LoVo (cell line): Measurements from ENCODE around the gene RPS4Y2.

Experiments
- DNase-seq: peaks from one replicate; pipeline ENCODE4 v3.0.0-alpha.2; 2016; ENCODE audit warnings: low spot score

The RPS4Y2 gene

DNA sequence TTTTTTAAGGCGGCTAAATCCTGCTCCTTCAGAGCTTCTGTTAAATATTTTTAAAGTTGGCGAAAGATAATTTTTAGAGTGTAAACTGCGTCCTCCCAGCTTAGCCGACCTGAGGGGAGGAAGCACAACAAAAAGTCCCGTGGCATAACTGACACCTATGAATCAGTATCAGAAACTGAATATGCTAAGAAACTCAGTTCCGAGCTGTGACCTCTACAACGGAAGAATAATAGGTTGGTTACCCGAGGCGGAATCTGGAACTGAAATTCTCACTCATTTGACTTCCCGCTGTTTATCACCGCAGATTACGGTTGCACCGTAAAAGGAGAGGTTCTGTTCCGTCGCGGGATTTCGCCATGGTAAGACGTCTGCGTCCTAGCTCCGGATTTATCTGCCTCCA, at the start of gene RPS4Y2:
RPS4Y2 (plus strand) TSS at position 301 of the 400 bp plus-strand sequence; CDS start at position 357, 56 bp downstream.
- no peak for DNase-seq

DNA sequence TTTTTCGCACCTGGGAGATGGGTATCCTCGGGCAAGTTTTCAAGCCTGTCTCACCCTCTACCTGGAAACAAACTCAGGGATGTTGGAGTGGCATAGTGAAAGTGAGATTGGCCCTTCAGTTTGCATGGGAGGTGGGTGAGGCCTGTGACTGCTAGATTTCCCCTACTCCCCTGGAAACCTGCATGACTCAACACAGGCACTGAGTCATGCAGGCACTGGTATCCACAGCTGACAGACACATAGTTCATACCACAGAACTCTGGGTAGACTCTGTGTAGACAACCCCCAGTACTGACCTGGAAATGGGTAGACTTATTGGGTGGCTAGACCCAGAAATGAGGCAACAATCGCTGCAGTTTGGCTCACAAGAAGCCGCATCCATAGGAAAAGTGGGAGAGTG, 41.5 kb upstream of the RPS4Y2 start:
- DNase-seq, result peak; percentile 16

DNA sequence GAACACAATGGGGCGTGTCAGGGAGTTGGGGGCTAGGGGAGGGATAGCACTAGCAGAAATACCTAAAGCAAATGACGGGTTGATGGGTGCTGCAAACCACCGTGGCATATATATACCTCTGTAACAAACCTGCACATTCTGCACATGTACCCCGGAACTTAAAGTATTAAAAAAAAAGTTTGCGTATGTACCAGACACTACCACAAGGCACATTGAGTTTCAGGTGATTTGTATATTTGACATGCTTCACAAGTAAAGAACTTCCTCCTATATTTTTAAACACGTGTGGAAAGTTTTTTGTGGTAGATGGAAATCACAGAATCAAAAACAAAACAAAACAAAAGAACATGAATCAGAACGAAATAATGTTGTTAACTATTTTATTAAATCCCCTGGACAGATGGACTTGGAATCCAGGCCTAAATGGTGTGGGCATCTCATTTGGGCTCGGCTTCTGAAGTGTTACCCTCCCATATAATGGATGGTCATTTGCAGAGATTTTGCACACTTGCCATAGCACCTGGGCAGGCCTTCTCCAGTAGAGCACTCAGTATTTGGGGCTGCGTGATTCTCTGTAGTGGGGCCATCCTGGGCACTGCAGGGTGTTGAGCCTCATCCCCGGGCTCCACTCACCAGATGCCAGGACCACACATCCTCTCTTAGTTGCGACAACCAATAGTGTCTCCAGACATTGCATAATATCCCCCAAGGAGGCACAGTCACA, 29.6 kb upstream of the RPS4Y2 start:
- DNase-seq, result no peak

DNA sequence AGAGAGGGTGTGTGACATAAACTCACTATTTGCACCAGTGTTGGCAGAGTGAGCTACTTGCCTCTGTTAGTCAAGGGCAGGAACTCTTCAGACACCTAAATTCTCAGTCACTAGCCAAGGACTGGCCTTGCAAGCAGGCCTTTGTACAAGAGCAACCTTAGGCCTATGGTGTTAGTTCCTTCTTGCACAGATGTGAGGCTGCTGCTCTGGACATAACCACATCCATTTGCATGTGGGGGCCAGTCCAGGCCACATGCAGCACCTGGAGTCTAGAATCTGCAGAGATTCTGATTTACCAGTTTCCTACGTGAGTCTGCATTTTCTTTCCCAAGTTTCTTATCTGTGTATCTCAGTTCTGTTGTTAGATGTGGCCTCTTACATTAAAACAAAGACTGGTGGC, 20.7 kb upstream of the RPS4Y2 start:
- DNase-seq, result no peak

DNA sequence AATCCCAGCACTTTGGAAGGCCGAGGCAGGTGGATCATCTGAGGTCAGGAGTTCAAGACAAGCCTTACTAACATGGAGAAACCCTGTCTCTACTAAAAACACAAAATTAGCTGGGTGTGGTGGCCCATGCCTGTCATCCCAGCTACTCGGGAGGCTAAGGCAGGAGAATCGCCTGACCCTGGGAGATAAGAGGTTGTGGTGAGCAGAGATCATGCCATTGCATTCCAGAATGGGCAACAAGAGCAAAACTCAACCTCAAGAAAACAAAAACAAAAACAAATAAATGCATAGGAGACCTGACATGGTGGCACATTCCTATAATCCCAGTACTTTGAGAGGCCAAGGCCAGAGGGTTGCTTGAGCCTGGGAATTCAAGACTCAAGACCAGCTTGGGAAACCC, 16.1 kb upstream of the RPS4Y2 start:
- no peak for DNase-seq

DNA sequence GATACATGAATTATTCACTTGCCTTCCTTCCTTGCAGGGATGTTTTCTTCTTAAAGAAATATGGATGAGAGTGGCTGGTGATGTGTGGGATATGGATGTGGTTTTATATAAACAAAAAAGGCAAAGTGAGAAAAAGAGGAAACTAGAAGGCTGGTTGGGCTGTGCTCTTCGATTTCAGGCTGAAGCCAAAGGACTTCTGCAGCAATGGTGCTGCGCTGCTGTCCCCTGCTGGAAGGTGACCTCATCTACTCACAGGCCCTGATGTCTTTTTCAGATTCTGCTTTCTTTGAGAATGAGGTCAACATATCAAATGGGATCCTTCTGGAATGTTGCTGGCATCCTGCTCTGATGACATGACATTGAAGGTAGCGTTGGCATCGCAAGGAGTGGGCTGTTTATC, 15.3 kb upstream of the RPS4Y2 start:
- DNase-seq, result no peak

DNA sequence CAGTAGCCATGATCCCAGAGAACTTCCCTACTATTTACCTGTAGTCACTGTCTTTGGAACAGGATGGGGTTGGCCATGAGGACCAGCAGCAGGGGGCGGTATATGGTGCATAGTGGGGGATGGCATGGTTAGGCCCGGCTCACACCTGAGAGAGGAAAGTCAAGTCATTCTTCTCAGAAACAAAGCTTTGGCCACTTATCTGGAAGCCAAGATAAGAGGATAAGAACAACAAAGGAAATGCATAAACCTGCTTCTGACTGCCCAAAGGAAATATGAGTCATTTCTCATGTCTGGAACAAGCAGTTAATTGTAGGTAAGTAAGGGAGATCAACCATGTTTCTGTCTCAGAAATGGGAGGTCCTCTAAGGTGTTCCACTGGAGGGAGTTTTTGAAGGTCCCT, 10.8 kb upstream of the RPS4Y2 start:
- DNase-seq, result peak; percentile 1

DNA sequence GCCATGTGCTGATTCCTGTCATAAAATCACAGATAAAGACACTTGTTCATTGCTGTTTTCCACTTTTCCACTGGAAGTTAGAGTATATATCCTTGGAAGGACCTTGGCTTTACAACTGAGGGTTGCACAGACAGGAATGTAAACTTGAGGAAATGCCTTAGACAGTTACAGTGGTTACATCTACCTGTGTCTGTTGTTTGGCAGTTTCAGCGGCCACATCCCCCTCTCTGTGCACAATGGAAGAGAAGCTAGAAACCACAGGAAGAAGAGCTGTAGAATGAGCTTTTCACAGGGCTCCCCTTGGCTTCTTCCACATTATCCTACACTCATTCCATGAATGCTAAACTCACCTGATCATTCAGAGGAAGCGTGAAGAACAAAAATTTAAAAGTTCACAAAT, 9.0 kb upstream of the RPS4Y2 start:
- no peak for DNase-seq

DNA sequence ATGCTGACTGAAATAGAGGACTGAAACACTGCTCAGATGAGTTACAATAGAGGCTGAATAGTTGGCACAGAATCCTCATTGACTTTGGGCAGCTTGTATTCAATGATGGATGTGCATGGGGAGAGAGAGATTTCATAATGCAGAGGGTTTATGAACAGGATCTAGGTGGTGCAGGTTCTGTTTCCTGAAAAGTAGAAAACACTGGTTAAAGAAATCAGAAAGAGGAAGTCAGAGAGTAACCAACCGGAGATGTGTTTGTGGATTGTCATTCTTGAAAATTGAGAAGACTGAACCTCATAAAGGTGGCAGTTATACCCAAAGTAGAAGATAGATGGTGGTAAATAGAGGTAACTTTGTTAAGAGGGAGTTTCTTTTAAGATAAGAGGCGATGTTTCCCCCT, 8.0 kb downstream of the RPS4Y2 start:
- DNase-seq, result no peak

DNA sequence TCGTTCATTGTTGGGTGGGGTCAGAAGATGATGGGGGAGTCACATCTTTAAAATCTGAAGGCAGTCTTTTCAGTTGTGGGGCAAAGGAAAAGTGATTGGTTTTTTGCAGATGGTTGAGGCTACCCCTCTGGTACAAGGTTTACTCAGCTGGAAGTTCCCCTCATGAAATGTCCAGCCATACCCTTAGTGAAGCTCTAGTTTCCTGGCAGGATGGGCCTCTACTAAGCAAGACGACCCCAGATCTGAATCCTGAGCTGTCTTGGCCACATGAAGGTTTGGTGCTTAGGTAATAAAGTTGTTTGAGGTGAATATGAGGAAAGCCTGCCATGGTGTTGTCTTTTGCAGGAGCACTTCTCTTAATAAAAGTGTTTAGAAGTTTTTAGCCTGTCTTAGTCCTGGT, 9.2 kb downstream of the RPS4Y2 start:
- DNase-seq, result no peak

DNA sequence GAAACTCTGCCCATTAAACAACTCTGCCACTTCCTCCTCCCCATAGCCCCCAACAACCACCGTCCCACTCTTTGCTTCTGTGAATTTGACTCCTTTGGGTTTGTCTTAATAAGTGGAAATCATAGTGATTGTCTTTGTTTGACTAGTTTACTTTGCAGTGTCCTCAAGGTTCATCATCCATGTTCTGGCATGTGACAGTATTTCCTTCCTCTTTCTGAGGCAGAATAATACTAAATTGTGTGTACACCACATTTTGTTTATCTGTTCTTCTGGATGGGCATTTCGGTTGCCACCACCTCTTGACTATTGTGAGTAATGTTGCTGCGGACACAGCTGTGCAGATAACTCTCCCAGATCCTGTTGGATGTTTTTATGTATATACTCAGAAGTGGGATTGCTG, 14.8 kb downstream of the RPS4Y2 start:
- DNase-seq, result no peak

DNA sequence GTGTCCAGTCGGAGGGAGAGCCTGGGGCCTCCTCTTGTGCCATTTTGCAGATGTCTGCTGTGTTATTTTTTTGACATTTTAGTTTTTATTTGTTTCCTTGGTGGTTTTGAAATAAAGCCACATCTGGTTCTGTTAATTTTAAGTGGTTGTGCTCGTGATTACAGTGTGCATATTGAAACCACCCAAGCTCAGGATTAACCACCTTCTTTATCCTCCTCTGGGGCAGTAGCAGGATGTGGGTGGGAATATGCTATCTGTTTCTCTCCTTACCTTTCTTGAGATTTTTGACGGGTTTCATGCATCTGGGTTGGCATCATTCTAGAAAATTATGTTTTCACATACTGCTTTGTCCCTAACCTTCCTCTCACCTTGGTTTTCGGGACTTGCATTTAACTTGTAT, 20.2 kb downstream of the RPS4Y2 start:
- DNase-seq, result no peak

DNA sequence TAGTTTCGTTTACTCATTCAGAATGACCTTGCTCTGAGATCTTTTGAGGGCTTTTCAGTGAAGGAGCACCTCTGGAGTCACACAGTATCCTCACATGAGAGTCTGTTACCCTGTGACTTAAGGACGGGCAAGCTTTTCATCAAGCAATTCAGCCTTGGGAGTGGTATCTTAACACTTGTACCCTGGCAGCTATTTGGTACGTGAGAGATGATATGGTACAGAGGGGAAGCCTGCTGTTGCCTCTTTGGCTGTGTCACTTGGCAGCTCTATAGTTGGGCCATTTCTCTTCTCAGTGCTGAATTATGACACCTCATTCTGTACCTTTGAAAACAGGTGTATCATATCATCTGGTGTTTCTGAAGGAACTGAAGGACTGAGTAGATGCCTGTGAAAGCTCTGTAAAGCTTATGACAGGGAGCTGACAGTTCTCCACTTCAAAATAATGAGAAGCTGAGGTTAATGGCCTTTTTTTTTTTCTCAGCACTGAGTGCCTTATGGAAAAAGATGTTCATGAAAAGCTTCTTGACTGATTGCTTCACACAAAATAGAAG, 24.3 kb downstream of the RPS4Y2 start:
- no peak for DNase-seq

DNA sequence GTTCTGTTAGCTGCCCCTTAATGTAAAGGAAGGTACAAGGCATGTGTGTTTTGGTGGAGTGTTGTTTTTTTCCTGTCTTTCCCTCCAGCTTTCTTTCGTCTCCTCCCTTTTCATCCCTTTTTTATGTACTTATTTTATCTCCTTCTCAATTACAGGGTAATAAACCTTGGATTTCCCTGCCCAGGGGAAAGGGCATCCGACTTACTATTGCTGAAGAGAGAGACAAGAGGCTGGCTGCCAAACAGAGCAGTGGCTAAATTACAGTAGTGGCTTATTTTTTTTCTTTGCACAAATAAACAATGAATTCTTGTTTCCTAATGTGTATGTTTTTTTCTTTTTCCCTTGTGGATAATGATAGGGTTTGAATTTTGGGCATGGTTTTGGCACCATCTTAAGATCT, 24.9 kb downstream of the RPS4Y2 start:
- no peak for DNase-seq

DNA sequence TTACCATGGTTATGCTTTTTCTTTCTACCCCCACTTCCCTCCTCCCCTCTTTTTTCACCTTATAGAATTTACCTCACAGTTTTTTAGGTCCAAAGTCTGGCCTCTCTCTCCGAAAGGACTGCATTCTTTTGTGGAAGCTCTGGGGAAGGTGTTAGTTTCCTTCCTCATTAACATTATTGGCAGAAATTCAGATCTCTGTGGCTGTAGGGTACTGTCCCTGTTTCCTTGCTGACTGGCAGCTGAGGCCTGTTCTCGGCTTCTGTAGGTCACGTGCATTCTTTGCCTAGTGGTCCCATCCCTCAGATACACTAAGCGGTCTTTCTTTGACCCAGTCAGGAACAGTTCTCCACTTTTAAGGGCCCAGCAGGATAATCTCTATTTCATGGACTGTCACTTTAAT, 25.5 kb downstream of the RPS4Y2 start:
- no peak for DNase-seq

DNA sequence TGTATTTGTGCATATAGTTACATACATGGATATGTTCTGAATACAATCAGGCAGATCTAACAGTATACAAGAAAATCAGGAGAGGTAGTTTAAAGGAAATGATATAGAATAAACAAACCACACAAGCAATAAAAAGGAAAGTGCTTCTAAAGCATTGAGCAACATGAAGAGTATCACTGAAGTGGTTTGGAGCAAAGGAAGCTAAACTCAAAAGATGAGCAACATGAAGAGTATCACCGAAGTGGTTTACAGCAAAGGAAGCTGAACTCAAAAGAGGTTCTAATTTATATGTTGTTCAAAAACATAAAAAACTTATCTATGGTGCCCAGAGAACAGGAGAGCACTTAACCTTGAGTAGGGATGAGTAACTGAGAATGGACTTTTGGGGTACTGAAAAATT, 29.1 kb downstream of the RPS4Y2 start:
- DNase-seq, result no peak

DNA sequence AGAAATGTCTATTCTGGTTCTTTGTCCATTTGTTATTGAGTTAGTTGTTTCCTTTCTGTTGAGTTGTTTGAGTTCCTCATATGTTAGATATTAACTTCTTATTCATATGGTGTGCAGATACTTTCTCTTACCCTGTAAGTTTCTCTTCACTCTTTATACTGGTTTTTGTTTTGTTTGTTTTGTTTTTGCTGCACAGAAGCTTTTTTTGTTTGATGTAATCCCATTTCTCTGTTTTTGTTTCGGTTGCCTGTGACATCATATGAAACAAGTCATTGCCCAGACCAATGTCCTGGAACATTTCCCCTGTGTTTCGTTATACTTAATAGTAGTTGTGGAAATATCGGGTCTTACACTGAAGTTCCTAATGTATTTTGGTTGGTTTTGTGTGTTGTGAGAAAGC, 31.2 kb downstream of the RPS4Y2 start:
- no peak for DNase-seq

DNA sequence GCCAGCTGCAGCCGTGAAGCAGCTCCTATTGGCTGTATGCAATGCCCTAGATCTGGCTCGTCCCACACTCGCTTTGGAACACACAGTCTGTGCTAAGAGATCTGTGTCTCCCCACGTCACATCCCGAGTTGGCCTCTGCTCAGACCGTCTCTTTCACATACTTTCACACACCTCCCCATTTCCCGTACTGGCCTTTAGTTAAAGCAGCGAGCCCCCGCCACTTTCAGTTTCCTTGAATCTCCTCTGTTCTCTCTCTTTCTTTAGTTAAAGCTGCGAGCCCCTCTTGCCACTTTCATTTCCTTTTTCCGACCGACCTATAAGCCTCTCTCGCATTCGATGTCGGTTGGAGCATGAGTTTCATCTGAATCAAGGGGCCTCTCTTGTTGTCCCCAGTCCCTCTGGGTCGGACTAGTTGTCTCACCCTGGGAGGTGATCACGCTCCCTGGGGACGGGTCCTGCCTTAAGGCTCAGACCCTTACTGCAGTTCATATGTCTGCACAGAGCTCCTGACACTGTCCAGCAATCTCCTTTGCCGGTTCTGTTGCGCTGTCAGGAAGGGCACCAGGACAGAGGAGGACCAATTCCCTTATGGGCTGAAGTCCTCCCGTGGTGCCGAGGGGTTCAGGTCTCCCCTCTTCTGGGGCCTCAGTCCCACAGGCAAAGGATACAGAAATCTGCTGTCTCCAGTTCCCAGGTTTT, 42.6 kb downstream of the RPS4Y2 start:
- DNase-seq, result no peak

DNA sequence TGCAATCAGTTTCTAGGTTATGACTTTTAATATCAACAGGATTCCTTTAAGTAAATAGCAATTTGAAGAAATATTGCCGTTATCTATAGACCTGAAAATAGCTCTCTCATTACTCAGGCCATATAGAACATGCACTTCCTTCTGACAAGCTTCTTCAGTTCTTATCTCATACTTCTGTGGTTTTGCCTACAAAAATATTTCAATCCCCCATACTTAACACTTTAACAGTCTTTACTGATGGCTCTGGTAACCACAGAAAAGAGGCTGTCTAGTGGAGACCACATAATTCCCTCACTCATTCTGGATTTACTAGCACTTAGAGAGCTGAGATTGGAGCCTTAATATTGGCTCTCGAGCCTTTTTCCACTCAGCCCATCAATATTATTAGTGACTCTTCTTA, 46.8 kb downstream of the RPS4Y2 start:
- DNase-seq, result peak; percentile 0

DNA sequence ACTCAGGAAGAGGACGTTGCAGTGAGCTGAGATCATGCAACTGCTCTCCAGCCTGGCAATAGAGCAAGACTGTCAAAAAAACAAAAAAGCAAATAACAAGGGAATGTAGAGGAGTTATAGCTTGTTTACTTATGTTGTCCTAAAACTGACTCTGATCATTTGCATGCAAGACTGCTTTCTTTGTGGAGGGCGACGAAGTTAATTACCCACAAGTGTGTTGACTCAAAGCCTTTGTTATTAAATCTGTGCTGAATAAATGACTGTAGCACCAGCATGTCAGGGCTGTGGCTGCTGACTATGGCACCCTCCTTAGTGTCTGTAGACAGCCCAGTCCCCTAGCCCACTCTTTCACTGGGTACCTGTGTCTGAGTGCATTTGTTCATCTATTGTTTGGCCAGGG, 50.3 kb downstream of the RPS4Y2 start:
- no peak for DNase-seq

DNA sequence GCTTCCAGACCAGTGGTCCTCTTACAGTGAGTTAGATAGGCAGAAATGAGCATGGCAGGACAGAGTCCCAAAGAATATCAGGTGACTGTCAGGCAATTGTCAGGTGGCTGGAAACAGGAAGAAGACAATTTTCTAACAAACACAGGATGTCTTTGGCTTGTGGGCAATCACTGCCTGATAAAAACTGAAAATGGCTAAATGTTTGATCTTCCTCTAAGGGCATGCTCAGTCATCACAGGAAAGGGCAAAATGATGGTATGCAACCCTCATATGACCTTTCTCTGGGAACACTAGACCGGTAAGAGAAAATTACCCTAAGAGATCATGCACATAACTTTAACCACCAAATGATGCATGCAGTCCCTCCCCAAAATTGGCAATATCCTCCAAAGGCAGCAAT, 57.6 kb downstream of the RPS4Y2 start:
- DNase-seq, result no peak

DNA sequence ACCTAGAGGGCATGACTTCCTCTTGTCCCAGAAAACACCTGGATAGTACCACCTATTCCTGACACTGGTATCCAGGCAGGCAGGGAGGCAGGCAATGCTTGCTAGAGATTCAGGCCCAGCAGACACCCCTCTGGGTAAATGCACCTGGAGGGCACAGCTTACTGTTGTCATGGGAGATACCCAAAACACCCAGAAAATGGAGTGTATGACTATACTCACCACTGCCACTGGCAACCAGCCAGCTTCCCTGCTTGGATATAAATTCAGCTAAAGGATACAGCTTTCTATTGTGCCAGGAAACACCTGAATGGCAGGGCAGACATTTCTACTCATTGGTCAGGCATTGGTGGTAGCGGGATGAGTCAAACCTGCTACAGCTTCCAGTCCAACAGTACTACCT, 58.9 kb downstream of the RPS4Y2 start:
- DNase-seq, result no peak

DNA sequence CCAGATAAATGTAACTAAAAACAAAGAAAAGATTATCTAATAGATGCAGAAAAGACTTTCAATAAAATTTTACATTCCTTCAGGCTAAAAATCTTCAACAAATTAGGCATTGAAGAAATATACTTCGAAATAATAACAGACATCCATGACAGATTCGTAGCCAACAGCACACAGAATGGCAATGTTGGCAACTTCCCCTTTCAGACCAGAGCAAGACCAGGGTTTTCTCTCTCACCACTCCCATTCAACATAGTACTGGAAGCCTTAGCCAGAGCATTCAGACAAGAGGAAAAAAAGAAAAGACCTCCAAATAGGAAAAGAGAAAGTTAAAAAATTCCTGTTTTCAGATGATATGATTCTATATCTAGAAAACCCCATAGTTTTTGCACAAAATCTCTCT, 61.2 kb downstream of the RPS4Y2 start:
- no peak for DNase-seq
